ENCODE measurements around the gene DPP10. TPM values are rescaled to one million over a fixed set of nuclear protein-coding genes. Genes with fewer than 3 reads are reported as not detected.

The DPP10 gene
- total RNA-seq, 1 donor from 2014 or later: 15.1 TPM

- TF ChIP-seq CTCF (IDR thresholded peaks at IDR 0.05; ENCODE audit: partially characterized antibody, unreplicated experiment): no peak
- no peaks in the 10 kb centered on the region for H3K9me3 Mint-ChIP-seq (ENCODE audit: unreplicated experiment)
- no peaks in the 10 kb centered on the region for H3K27me3 Mint-ChIP-seq (ENCODE audit: unreplicated experiment)
- H3K27ac Mint-ChIP-seq (ENCODE audit: unreplicated experiment): no peak overlapping the region
- H3K4me3 Mint-ChIP-seq (ENCODE audit: unreplicated experiment): no peak overlapping the region
- no peaks in the 10 kb centered on the region for H3K4me1 Mint-ChIP-seq (ENCODE audit: low read depth, unreplicated experiment)
- DNase-seq: no peak
- H3K36me3 Mint-ChIP-seq (ENCODE audit: unreplicated experiment): no peaks in the 10 kb centered on the region
Measured at GRCh38 chr2:115118306-115118705, 675.9 kb downstream of the DPP10 start.

- Mint-ChIP-seq H3K4me3 (ENCODE audit: unreplicated experiment) (no peak overlapping the region), H3K9me3 (ENCODE audit: unreplicated experiment) (no peaks in the 10 kb centered on the region), H3K36me3 (ENCODE audit: unreplicated experiment) (no peaks in the 10 kb centered on the region), H3K4me1 (ENCODE audit: low read depth, unreplicated experiment) (no peaks in the 10 kb centered on the region), H3K27ac (ENCODE audit: unreplicated experiment) (no peak overlapping the region), H3K27me3 (ENCODE audit: unreplicated experiment) (no peaks in the 10 kb centered on the region)
- no peak for DNase-seq
- no peak for TF ChIP-seq CTCF (IDR thresholded peaks at IDR 0.05; ENCODE audit: partially characterized antibody, unreplicated experiment)
Measured at GRCh38 chr2:115119086-115119485, 676.6 kb downstream of the DPP10 start.

- TF ChIP-seq CTCF (IDR thresholded peaks at IDR 0.05; ENCODE audit: partially characterized antibody, unreplicated experiment): no peak
- Mint-ChIP-seq H3K4me3 (ENCODE audit: unreplicated experiment) (no peak overlapping the region), H3K27me3 (ENCODE audit: unreplicated experiment) (no peaks in the 10 kb centered on the region), H3K27ac (ENCODE audit: unreplicated experiment) (no peak overlapping the region), H3K4me1 (ENCODE audit: low read depth, unreplicated experiment) (no peaks in the 10 kb centered on the region), H3K36me3 (ENCODE audit: unreplicated experiment) (no peaks in the 10 kb centered on the region), H3K9me3 (ENCODE audit: unreplicated experiment) (no peaks in the 10 kb centered on the region)
- DNase-seq: no peak
Measured at GRCh38 chr2:115122701-115123100, 680.3 kb downstream of the DPP10 start.

GRCh38 chr2:115124817-115125216 lies 682.4 kb downstream of the DPP10 start:
- no peak overlapping the region for H3K4me3 Mint-ChIP-seq (ENCODE audit: unreplicated experiment)
- no peak for TF ChIP-seq CTCF (IDR thresholded peaks at IDR 0.05; ENCODE audit: partially characterized antibody, unreplicated experiment)
- no peaks in the 10 kb centered on the region for H3K36me3 Mint-ChIP-seq (ENCODE audit: unreplicated experiment)
- no peak for DNase-seq
- H3K27ac Mint-ChIP-seq (ENCODE audit: unreplicated experiment): no peak overlapping the region
- H3K4me1 Mint-ChIP-seq (ENCODE audit: low read depth, unreplicated experiment): peaks cover 8% of the 10 kb centered on the region
- no peaks in the 10 kb centered on the region for H3K27me3 Mint-ChIP-seq (ENCODE audit: unreplicated experiment)
- no peaks in the 10 kb centered on the region for H3K9me3 Mint-ChIP-seq (ENCODE audit: unreplicated experiment)

GRCh38 chr2:115129536-115129935 lies 687.1 kb downstream of the DPP10 start:
- DNase-seq: no peak
- peaks cover 2% of the 10 kb centered on the region for H3K27me3 Mint-ChIP-seq (ENCODE audit: unreplicated experiment)
- TF ChIP-seq CTCF (IDR thresholded peaks at IDR 0.05; ENCODE audit: partially characterized antibody, unreplicated experiment): no peak
- H3K36me3 Mint-ChIP-seq (ENCODE audit: unreplicated experiment): no peaks in the 10 kb centered on the region
- no peaks in the 10 kb centered on the region for H3K9me3 Mint-ChIP-seq (ENCODE audit: unreplicated experiment)
- no peak overlapping the region for H3K27ac Mint-ChIP-seq (ENCODE audit: unreplicated experiment)
- no peak overlapping the region for H3K4me3 Mint-ChIP-seq (ENCODE audit: unreplicated experiment)
- peaks cover 10% of the 10 kb centered on the region for H3K4me1 Mint-ChIP-seq (ENCODE audit: low read depth, unreplicated experiment)
